Measurements from ENCODE around the gene MRAP.

The MRAP gene

DNA sequence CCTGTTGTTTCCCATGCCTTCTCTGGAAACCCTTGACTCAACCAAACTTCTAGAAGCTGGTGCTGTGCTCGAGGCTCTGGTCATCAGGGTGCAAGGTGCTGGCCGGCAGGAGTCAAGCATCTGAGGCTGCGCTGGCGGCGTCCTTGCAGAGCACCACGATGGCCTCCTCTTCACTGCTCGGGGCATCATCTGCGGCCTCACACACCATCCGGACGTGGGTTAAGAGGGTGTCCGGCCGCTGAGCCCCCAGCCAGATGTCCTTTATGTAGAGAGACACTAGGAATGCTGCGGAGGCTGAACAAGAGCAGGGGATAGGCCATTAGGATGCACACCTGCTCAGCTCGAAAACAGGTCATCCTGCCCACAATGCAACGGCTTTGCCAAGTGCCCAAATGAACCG is 16.2 kb downstream of the MRAP start:
- H3K4me3 ChIP-seq (ENCODE audit: low read depth, low read length), result no peak overlapping the region
- TF ChIP-seq, protein P1, sequence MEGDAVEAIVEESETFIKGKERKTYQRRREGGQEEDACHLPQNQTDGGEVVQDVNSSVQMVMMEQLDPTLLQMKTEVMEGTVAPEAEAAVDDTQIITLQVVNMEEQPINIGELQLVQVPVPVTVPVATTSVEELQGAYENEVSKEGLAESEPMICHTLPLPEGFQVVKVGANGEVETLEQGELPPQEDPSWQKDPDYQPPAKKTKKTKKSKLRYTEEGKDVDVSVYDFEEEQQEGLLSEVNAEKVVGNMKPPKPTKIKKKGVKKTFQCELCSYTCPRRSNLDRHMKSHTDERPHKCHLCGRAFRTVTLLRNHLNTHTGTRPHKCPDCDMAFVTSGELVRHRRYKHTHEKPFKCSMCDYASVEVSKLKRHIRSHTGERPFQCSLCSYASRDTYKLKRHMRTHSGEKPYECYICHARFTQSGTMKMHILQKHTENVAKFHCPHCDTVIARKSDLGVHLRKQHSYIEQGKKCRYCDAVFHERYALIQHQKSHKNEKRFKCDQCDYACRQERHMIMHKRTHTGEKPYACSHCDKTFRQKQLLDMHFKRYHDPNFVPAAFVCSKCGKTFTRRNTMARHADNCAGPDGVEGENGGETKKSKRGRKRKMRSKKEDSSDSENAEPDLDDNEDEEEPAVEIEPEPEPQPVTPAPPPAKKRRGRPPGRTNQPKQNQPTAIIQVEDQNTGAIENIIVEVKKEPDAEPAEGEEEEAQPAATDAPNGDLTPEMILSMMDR (IDR thresholded peaks at IDR 0.05; ENCODE audit: low read depth, low read length, missing control alignments), result no peak
- DNase-seq (ENCODE audit: low read depth), result no peak

DNA sequence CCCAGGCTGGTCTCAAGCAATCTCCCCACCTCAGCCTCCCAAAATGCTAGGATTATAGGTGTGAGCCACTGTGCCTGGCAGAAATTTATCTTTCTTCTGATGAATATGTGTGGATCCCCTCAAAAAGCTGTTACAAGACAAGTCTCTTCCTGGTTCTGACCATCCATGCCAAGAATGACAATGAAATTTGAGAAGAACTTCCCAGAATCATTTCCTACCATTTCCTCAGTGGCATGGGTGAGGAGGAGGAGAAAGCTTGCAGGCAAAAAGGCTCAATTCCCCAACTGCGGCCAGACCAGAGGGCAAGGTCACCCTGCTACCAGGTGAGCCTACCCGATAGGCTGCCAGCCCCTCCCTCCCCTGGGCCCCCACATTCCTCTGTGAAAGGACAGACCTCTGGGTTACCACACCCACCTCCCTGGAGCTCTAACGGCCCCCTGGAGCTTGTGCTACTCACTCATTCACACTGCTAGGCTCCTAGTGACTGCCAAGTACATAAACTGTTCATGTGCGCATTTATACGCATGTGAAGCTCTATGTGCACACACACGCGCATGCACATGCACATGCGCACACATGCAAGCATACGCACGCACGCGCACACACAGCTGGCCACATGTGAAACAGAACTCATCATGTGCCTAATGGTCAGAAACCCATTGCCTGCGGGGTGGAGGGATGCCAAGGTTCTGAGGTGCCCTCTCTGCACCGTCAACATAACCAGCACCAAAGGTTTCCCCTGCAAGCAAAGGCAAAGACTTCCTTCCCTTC is 17.0 kb downstream of the MRAP start:
- TF ChIP-seq, protein P1 (IDR thresholded peaks at IDR 0.05; ENCODE audit: low read depth, low read length, missing control alignments), result no peak
- DNase-seq (ENCODE audit: low read depth), result no peak
- H3K4me3 ChIP-seq (ENCODE audit: low read depth, low read length), result no peak overlapping the region

DNA sequence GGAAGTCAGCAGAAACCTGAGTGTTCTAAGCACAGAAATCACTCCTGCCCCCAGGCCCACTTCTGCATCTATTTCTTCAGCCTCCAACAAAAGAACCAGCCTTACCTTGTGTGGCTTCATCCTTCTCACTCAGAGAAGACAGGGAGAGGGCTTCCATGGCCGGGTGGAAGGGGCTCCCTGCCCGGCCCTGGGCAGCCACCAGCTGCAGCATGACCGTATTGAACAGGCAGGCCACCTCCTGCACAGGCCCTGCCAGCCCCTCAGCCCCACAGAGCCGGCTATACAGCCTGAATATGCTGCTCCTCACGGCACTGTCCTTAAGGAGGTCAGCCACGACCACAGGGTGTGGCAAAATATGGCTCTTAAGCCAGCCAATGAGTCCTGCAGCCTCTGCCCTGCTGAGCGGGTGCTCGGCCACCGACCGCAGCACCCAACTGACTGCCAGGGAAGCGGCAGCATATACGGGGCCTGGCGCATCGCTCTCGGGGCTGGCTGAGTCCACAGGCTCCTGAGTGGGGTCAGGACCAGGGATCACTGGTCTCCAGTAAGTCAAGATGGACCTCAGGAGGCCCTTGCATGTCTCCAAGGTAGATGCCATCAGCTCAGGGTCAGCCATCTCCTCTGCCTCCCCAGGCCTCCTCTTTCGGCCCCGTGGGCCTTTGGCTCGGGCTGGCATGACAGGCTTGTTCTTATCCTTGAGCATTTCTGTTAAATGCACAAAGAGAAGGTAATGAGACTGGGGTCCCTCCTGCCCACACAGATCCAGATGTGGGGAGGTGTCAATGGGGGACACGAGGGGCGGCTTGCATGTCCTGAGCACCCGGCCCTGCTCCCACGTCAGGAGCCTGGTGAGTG is 17.9 kb downstream of the MRAP start:
- no peak overlapping the region for H3K4me3 ChIP-seq (ENCODE audit: low read depth, low read length)
- no peak for DNase-seq (ENCODE audit: low read depth)
- TF ChIP-seq, protein P1 (IDR thresholded peaks at IDR 0.05; ENCODE audit: low read depth, low read length, missing control alignments), result no peak

DNA sequence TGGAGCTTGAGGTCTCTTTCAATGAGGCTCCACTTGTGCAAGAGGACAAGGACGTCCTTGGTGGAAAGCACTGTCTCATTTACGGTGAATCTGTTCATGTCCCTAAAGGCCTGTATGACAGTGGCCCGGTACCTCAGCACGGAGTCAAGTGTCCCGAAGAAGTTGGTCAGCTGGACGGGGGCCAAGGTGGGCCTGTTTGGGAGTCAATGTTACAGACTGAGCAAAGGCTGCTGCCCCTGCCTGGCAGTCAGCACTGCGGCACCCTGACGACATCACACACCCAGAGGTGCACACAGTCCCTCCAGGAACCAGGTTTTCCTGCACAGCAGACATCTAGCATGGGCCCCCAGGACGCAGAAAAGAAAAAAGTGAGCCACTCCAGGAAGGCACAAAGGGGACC is 19.1 kb downstream of the MRAP start:
- no peak for DNase-seq (ENCODE audit: low read depth)
- no peak overlapping the region for H3K4me3 ChIP-seq (ENCODE audit: low read depth, low read length)
- TF ChIP-seq, protein P1 (IDR thresholded peaks at IDR 0.05; ENCODE audit: low read depth, low read length, missing control alignments), result no peak

DNA sequence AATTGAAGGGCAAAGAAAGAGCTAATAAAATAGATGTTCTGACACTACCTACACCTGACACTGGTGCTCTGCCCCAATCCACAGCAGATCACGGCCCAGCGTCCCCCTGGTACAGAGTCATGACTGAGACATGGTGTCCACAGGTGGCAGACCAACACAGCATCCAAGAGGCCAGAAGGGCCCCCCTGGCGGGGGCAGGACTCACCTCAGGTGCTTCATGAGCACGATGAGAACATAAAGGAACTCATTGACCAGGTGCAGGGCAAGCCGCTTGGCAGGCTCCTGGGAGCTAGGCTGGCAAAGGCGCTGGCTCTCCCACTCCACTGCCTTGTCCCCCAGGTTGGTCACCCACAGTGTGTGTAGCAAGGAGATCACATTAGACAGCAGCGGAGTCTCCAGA is 20.4 kb downstream of the MRAP start:
- H3K4me3 ChIP-seq (ENCODE audit: low read depth, low read length), result no peak overlapping the region
- no peak for DNase-seq (ENCODE audit: low read depth)
- TF ChIP-seq, protein P1 (IDR thresholded peaks at IDR 0.05; ENCODE audit: low read depth, low read length, missing control alignments), result no peak

DNA sequence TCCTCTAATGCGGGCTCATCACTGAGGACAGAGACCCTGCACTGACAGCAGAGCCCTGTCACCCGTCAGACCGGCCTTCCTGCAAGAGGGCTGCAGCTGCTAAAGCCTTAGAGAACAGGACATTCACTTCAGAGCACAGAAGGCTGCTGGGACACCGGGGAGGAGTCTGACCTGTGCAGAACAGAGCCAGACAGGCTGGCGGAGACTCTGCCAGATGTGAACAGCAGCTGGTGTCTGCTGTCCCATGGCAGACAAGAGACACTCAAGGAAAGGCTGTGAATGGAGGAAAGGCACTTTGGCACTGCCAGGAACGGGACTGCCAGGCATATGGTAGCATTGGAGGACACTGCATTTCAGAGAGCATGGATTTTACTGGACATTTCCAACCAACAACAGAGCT is 21.4 kb downstream of the MRAP start:
- TF ChIP-seq, protein P1 (IDR thresholded peaks at IDR 0.05; ENCODE audit: low read depth, low read length, missing control alignments), result no peak
- H3K4me3 ChIP-seq (ENCODE audit: low read depth, low read length), result no peak overlapping the region
- no peak for DNase-seq (ENCODE audit: low read depth)

Measured in GM12864 (cell line).